ENCODE data around the gene QRICH1.

The QRICH1 gene

DNA sequence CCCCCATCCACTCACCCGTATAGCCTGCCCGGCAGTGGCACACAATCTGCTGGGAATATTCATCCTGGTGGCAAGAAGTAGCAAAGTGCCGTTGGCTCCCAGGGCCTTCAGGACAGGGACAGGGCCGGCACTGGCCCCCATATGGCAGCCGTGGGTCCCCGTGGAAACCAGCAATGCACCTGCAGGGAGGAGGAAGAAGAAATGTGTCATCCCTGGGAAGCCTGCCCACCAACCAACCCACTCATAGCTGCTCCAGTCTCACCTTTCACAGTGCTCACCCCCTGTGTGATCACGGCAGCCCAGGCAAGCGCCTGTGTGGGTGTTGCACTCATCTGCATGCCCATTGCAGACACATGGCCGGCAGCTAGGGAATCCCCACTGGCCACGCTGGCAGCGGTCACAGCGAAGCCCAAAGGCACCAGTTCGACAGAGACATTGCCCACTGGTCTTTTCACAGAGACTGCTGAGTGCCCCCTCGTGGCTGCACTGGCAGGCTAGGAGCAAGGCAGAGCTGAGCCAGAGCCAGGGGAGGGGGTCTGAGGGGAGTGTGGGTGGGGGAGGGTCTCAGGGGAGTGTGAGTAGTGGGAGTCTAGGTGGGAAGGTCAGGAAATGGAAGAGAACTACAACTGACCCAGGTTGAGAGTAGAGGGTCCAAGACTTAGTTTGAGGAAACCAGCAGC, 31.3 kb upstream of the QRICH1 start:
- Histone ChIP-seq H3K27me3 (ENCODE audit: low read length) (no peaks in the 10 kb centered on the region), H4K20me1 (ENCODE audit: low read depth, low read length) (no peaks in the 10 kb centered on the region), H3K9ac (ENCODE audit: low read length) (no peak overlapping the region), H3K79me2 (ENCODE audit: insufficient read depth, low read length) (no peaks in the 10 kb centered on the region; the same call in 1 of the 2 replicates), H3K9me2 (replicated peaks; ENCODE audit: insufficient read depth, low read length) (no peaks in the 10 kb centered on the region), H3K36me3 (ENCODE audit: low read length) (no peaks in the 10 kb centered on the region), H3K9me3 (ENCODE audit: insufficient read depth, low read length) (no peaks in the 10 kb centered on the region), H3F3A (ENCODE audit: insufficient read depth) (peaks cover 11% of the 10 kb centered on the region), H3K4me3 (ENCODE audit: insufficient read depth, low read length, poor library complexity, severe bottlenecking) (no peak overlapping the region), H3K27ac (ENCODE audit: low read depth, low read length) (no peak overlapping the region), H2AFZ (ENCODE audit: low read depth, low read length, severe bottlenecking) (no peak overlapping the region), H3K4me2 (ENCODE audit: low read depth, low read length, poor library complexity, severe bottlenecking) (no peak overlapping the region)
- peak; percentile 60 for TF ChIP-seq CTCF (IDR thresholded peaks at IDR 0.05; ENCODE audit: insufficient read depth, low read length, poor library complexity, severe bottlenecking)
- no peak for TF ChIP-seq EZH2phosphoT487 (conservative IDR thresholded peaks at IDR 0.05; ENCODE audit: low read length)

DNA sequence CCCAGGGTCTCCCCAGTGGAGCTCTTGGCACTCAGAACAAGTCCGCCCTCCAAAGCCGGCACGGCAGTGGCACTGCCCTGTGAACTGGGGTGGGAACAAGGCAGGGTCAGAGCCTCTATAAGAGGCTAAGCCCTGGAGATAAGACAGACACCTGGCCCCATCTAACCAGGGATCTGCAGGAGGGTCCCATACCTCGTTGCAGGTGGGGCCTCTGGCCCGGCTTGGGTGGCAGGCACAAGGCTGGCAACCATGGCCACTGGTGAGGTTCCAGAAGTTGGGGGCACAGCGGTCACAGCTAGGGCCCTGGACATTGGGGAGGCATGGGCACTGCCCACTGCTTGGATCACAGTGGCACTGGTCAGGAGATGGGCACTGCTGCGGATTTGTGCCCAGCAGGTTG, 30.3 kb upstream of the QRICH1 start:
- Histone ChIP-seq H3F3A (ENCODE audit: insufficient read depth) (peaks cover 15% of the 10 kb centered on the region), H3K27ac (ENCODE audit: low read depth, low read length) (no peak overlapping the region), H3K79me2 (ENCODE audit: insufficient read depth, low read length) (peaks cover 9% of the 10 kb centered on the region; the same call in 1 of the 2 replicates), H3K9me3 (ENCODE audit: insufficient read depth, low read length) (no peaks in the 10 kb centered on the region), H3K9ac (ENCODE audit: low read length) (no peak overlapping the region), H2AFZ (ENCODE audit: low read depth, low read length, severe bottlenecking) (no peak overlapping the region), H3K27me3 (ENCODE audit: low read length) (no peaks in the 10 kb centered on the region), H3K36me3 (ENCODE audit: low read length) (no peaks in the 10 kb centered on the region), H4K20me1 (ENCODE audit: low read depth, low read length) (no peaks in the 10 kb centered on the region), H3K4me2 (ENCODE audit: low read depth, low read length, poor library complexity, severe bottlenecking) (no peak overlapping the region), H3K9me2 (replicated peaks; ENCODE audit: insufficient read depth, low read length) (no peaks in the 10 kb centered on the region), H3K4me3 (ENCODE audit: insufficient read depth, low read length, poor library complexity, severe bottlenecking) (no peak overlapping the region)
- TF ChIP-seq EZH2phosphoT487 (conservative IDR thresholded peaks at IDR 0.05; ENCODE audit: low read length) = no peak
- no peak for TF ChIP-seq CTCF (IDR thresholded peaks at IDR 0.05; ENCODE audit: insufficient read depth, low read length, poor library complexity, severe bottlenecking)

DNA sequence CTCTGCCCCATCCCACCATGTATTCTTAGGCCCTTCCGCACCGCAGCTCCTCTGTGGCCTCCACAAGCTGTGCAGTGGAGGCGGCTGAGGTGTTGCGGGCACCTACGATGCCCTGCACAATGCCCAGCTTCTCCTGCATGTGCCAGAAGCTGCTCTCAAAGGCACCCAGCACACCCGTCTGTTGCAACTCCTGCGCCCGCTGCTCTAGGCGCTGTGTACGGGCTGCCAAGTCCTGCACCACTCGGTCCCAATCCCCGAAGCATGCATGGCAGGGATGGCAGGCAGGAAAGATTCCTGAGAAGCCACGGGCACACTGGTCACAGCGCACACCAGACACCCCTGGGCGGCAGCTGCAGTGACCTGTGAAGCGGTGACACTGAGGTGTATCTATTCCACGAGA, 29.8 kb upstream of the QRICH1 start:
- Histone ChIP-seq H3K36me3 (ENCODE audit: low read length) (0 out of 2 replicates have a peak, but pooled peaks cover 1% of the 10 kb centered on the region), H2AFZ (ENCODE audit: low read depth, low read length, severe bottlenecking) (no peak overlapping the region), H3K9me2 (replicated peaks; ENCODE audit: insufficient read depth, low read length) (no peaks in the 10 kb centered on the region), H3K4me2 (ENCODE audit: low read depth, low read length, poor library complexity, severe bottlenecking) (no peak overlapping the region), H3K4me3 (ENCODE audit: insufficient read depth, low read length, poor library complexity, severe bottlenecking) (no peak overlapping the region), H3K9me3 (ENCODE audit: insufficient read depth, low read length) (no peaks in the 10 kb centered on the region), H4K20me1 (ENCODE audit: low read depth, low read length) (no peaks in the 10 kb centered on the region), H3K27ac (ENCODE audit: low read depth, low read length) (no peak overlapping the region), H3K79me2 (ENCODE audit: insufficient read depth, low read length) (peaks cover 9% of the 10 kb centered on the region; the same call in 1 of the 2 replicates), H3K9ac (ENCODE audit: low read length) (no peak overlapping the region), H3K27me3 (ENCODE audit: low read length) (no peaks in the 10 kb centered on the region), H3F3A (ENCODE audit: insufficient read depth) (peaks cover 15% of the 10 kb centered on the region)
- TF ChIP-seq EZH2phosphoT487 (conservative IDR thresholded peaks at IDR 0.05; ENCODE audit: low read length) (no peak), CTCF (IDR thresholded peaks at IDR 0.05; ENCODE audit: insufficient read depth, low read length, poor library complexity, severe bottlenecking) (no peak)

Data from SU-DHL-6 (cell line).